Measurements from ENCODE around the gene TRERF1.

Gene TRERF1

GRCh38 chr6:42278131-42278853 lies 173.4 kb downstream of the TRERF1 start:
- no peak for TF ChIP-seq CTCF (IDR thresholded peaks at IDR 0.05)

- no peak for TF ChIP-seq CTCF (IDR thresholded peaks at IDR 0.05)
These were observed 175.5 kb downstream of the TRERF1 start for GRCh38 chr6:42276034-42276890.

GRCh38 chr6:42275376-42276033 lies 176.2 kb downstream of the TRERF1 start:
- TF ChIP-seq CTCF (IDR thresholded peaks at IDR 0.05): no peak

GRCh38 chr6:42274898-42275297 lies 176.8 kb downstream of the TRERF1 start:
- TF ChIP-seq CTCF (IDR thresholded peaks at IDR 0.05): no peak

GRCh38 chr6:42271834-42272805 lies 179.6 kb downstream of the TRERF1 start:
- TF ChIP-seq CTCF (IDR thresholded peaks at IDR 0.05): no peak

- TF ChIP-seq CTCF (IDR thresholded peaks at IDR 0.05): no peak
These were observed 181.7 kb downstream of the TRERF1 start for GRCh38 chr6:42269974-42270510.
